Measurements from ENCODE around the gene FASTK. TPM values are rescaled to one million over a fixed set of nuclear protein-coding genes. Genes with fewer than 3 reads are reported as not detected.
A peak's percentile ranks its signal among the peaks of the same experiment; 100 is the strongest.

Gene FASTK
- total RNA-seq, 2 donors from 2014 or later, result 85.9 to 96.4 TPM

DNA sequence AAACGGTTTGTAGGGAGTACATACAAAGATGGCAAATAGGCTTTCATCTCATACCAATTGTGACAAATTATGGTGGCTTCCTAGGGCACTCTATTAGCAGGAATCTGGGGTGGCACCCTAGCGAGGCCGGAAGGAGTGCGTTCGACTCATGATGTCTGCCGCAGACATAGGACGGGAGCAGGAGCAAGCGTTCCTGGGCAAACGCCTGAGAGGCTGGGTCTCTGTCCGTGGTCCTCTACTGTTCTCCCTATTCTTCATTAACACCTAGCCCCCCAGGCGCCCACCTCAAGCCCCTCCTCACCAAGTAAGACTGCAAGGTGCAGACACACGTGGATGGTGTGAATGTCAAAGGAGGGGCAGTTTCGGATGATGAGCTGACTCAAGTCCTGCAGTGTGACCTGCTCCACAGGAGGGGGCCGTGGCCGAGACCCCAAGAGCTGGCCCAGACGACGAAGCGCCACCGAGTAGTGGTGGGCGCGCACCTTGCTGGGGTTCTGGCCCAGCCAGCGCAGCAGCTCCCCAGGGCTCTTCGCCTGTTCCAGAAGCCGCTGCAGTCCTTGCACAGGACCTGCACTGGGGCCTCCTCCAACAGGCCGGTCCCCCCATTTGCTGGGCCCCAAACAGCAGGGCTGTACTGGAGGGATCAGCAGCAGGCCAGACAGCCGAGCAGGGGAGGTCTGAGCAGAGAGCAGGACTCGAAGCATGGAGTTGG lies 1.3 kb downstream of the FASTK start:
- H3K27ac ChIP-seq, result peak overlapping the region in 1 of 2 donors; percentile 96
- H3K4me1 ChIP-seq, result peaks cover 0 to 68% of the 10 kb centered on the region in 2 donors
- no peaks in the 10 kb centered on the region for H3K27me3 ChIP-seq
- H3K36me3 ChIP-seq, result peaks cover 24% of the 10 kb centered on the region
- peak overlapping the region; percentile 68 to 80 for H3K4me3 ChIP-seq
- no peaks in the 10 kb centered on the region for H3K9me3 ChIP-seq
- TF ChIP-seq, protein P1, sequence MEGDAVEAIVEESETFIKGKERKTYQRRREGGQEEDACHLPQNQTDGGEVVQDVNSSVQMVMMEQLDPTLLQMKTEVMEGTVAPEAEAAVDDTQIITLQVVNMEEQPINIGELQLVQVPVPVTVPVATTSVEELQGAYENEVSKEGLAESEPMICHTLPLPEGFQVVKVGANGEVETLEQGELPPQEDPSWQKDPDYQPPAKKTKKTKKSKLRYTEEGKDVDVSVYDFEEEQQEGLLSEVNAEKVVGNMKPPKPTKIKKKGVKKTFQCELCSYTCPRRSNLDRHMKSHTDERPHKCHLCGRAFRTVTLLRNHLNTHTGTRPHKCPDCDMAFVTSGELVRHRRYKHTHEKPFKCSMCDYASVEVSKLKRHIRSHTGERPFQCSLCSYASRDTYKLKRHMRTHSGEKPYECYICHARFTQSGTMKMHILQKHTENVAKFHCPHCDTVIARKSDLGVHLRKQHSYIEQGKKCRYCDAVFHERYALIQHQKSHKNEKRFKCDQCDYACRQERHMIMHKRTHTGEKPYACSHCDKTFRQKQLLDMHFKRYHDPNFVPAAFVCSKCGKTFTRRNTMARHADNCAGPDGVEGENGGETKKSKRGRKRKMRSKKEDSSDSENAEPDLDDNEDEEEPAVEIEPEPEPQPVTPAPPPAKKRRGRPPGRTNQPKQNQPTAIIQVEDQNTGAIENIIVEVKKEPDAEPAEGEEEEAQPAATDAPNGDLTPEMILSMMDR (IDR thresholded peaks at IDR 0.05), result no peak
- DNase-seq (ENCODE audit: low spot score), result no peak

DNA sequence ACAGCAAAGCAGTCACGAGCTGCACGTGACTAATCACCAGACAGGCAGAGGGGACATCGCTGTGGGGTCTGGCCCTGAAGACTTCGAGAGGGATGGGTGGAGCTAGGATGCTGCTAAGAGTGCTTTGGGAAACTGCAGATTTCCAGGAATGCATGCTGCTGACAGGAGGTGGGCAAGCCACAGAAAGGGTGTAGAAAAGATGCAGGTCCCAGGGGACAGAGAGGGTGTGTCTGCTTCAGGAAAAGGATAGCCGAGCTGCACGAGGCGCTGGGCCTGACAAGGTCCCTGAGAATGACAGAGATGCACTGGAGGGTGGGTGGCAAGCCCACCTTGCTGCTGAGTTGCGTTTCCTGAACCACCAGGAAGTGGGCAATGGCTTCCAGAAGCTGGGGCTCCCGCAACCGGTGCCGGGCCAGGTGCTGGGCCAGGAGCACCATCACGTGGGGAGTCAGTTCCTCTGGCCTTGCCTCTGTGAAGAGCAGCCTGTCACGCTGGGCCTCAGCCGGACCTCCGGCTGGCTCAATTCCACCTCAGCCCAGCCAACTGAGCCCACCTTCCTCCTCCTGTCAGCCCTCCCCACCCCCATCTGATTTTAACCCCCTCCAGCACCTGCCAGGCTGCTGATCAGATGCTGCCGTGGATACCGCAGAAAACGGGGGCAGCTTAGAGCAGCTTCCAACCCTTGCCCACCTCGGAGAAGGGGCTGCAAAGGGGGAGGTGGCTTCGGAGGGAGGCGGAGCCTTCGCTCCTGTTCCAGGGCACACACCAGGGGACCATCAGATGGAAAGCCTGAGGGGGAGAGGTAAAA lies 2.2 kb downstream of the FASTK start:
- no peaks in the 10 kb centered on the region for H3K27me3 ChIP-seq
- no peaks in the 10 kb centered on the region for H3K9me3 ChIP-seq
- TF ChIP-seq, protein P1 (IDR thresholded peaks at IDR 0.05), result no peak
- H3K4me1 ChIP-seq, result peaks cover 0 to 60% of the 10 kb centered on the region in 2 donors
- peak overlapping the region; percentile 53 to 96 for H3K27ac ChIP-seq
- peaks cover 33% of the 10 kb centered on the region for H3K36me3 ChIP-seq
- no peak for DNase-seq (ENCODE audit: low spot score)
- H3K4me3 ChIP-seq, result no peak overlapping the region

DNA sequence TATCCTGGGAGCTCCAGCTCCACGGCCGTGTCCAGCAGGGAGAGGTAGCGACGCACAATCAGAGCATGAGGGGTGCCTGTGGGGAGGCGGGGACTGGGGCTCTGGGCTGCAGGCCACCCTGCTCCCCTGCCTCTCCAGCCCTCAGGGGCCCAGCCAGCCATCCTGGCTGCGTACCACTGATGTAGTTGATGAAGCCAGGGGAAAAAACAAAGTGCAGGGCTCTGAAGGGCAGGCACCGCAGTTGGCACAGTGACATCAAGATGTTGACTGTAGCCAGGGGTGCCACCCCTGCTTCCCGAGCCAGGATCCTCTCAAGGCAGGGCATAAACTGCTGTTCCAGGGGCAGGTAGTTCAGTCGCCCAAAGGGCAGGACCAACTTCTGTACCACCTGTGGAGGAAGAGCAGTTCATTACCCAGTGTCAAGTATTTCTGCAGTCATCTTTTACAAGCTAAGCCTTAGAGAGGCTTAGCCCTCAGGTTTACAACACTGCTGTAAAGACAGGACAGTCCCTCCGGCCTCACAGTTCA lies 2.8 kb downstream of the FASTK start:
- Histone ChIP-seq H3K27me3 (no peaks in the 10 kb centered on the region), H3K36me3 (peaks cover 40% of the 10 kb centered on the region), H3K27ac (peak overlapping the region; percentile 53 to 96), H3K9me3 (no peaks in the 10 kb centered on the region), H3K4me3 (no peak overlapping the region), H3K4me1 (peaks cover 0 to 58% of the 10 kb centered on the region in 2 donors)
- DNase-seq (ENCODE audit: low spot score), result no peak
- TF ChIP-seq, protein P1 (IDR thresholded peaks at IDR 0.05), result no peak

DNA sequence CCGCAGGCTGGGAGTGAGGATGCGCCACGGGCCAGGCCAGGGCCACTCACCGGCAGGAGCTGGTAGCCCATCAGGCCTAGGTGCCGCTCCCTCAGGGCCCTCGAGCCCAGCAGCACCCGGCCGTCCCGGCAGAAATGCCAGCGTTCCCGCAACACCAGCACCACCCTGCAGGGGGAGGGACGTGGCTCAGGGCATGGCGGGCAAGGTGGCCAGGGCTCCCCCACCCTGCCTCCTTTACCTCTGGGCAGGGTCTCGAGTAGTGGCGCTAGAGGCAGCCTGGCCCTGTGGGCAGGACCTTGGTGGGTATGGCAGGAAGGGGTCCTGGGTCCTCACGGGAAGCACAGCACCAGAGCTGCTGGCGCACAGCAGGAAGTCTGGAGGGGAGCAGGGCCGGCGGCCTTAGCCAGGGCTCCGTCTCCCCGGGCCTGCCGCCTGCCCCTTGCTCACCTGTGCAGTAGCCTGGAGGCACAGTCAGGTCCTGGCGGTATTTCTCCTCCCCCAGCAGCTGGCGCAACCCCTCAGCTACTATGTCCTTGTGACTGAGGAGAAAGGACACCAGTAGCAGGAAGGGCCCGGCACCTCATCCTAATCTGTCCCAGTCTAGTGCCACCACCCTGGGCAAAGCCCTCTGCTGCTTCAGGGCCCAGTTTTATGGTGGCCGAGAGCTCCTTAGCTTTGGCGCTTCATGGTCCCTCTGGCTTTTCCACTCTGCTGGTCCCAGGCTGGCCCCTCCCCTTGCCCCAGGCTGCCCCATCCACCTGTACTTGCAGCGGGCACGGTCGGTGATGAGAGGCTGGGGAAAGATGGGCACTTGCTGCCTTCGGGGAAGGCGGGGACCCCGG lies 3.5 kb downstream of the FASTK start:
- TF ChIP-seq, protein P1 (IDR thresholded peaks at IDR 0.05), result peak in 1 of 2 donors; percentile 25
- Histone ChIP-seq H3K4me1 (peaks cover 0 to 51% of the 10 kb centered on the region in 2 donors), H3K4me3 (no peak overlapping the region), H3K27me3 (no peaks in the 10 kb centered on the region), H3K9me3 (no peaks in the 10 kb centered on the region), H3K36me3 (peaks cover 46% of the 10 kb centered on the region), H3K27ac (peak overlapping the region; percentile 53 to 96)
- DNase-seq (ENCODE audit: low spot score), result no peak

DNA sequence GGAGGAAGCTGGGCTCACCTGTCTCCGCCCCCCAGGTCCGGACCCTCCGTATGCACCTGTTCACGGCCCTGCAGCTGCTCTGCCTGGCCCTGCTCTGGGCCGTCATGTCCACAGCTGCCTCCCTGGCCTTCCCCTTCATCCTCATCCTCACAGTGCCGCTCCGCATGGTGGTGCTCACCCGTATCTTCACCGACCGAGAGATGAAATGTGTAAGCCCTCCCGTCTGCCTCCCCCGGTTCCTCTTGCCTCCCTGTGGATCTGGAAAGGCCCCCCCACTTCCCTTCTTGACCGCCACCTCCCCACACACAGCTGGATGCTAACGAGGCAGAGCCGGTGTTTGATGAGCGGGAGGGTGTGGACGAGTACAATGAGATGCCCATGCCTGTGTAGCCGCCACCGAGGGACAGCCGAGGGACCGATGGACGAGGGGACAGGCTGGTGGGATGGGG lies 4.6 kb downstream of the FASTK start:
- Histone ChIP-seq H3K9me3 (no peaks in the 10 kb centered on the region), H3K27me3 (no peaks in the 10 kb centered on the region), H3K36me3 (peaks cover 57% of the 10 kb centered on the region), H3K4me3 (no peak overlapping the region), H3K4me1 (peaks cover 0 to 40% of the 10 kb centered on the region in 2 donors), H3K27ac (no peak overlapping the region)
- no peak for DNase-seq (ENCODE audit: low spot score)
- TF ChIP-seq, protein P1 (IDR thresholded peaks at IDR 0.05), result no peak
